ENCODE data around the gene FOXRED1. TPM values are rescaled to one million over a fixed set of nuclear protein-coding genes. Genes with fewer than 3 reads are reported as not detected.

The FOXRED1 gene
- total RNA-seq, 2 donors from 2014 or later = 50.7 to 55.8 TPM

- H3K4me1 ChIP-seq (ENCODE audit: control insufficient read depth, insufficient read depth, low read length) = no peaks in the 10 kb centered on the region
- Mint-ChIP-seq H3K36me3 (ENCODE audit: low read depth) (peaks cover 4% of the 10 kb centered on the region), H3K27ac (peak within 1 kb of the TSS; percentile 83), H3K4me1 (peaks cover 10% of the 10 kb centered on the region), H3K9me3 (no peaks in the 10 kb centered on the region), H3K27me3 (ENCODE audit: insufficient read depth) (peaks cover 1% of the 10 kb centered on the region), H3K4me3 (peak within 1 kb of the TSS; percentile 78)
- peak within 1 kb of the TSS; percentile 87 for H3K4me3 ChIP-seq (ENCODE audit: low read length)
- 1 to 3% methylated on average over 32 to 82 of the region's 82 CpGs for WGBS, 2 experiments (ENCODE audit: insufficient coverage in 1 of 2, insufficient read length in 1 of 2)
- H3K36me3 ChIP-seq (ENCODE audit: control insufficient read depth, insufficient read depth, low read length) = no peaks in the 10 kb centered on the region
- DNase-seq = peak; percentile 84
- H3K27me3 ChIP-seq (ENCODE audit: control insufficient read depth, insufficient read depth, low read length, poor library complexity, severe bottlenecking) = peaks cover 4% of the 10 kb centered on the region
- peak; percentile 63 for TF ChIP-seq CTCF (conservative IDR thresholded peaks at IDR 0.05)
- H3K9ac ChIP-seq (ENCODE audit: extremely low read depth, low read length, poor library complexity, severe bottlenecking) = peak within 1 kb of the TSS; percentile 44
- no peaks in the 10 kb centered on the region for H3K9me3 ChIP-seq (ENCODE audit: control insufficient read depth, low read length)
- no peak within 1 kb of the TSS for H3K27ac ChIP-seq (ENCODE audit: low read depth, low read length)
These were observed 14.0 kb downstream of the FOXRED1 start, which contains the start of gene TIRAP for GRCh38 chr11:126282736-126283591. TIRAP (plus strand) TSS chr11:126283093; CDS start chr11:126290895, 7,802 bp downstream.

- Histone ChIP-seq H3K9ac (ENCODE audit: extremely low read depth, low read length, poor library complexity, severe bottlenecking) (no peak overlapping the region), H3K36me3 (ENCODE audit: control insufficient read depth, insufficient read depth, low read length) (no peaks in the 10 kb centered on the region), H3K4me3 (ENCODE audit: low read length) (no peak overlapping the region), H3K27me3 (ENCODE audit: control insufficient read depth, insufficient read depth, low read length, poor library complexity, severe bottlenecking) (peaks cover 4% of the 10 kb centered on the region), H3K4me1 (ENCODE audit: control insufficient read depth, insufficient read depth, low read length) (no peaks in the 10 kb centered on the region), H3K27ac (ENCODE audit: low read depth, low read length) (no peak overlapping the region), H3K9me3 (ENCODE audit: control insufficient read depth, low read length) (no peaks in the 10 kb centered on the region)
- 92 to 97% methylated on average over 4 to 6 of the region's 6 CpGs for WGBS, 2 experiments (ENCODE audit: insufficient coverage in 1 of 2, insufficient read length in 1 of 2)
- Mint-ChIP-seq H3K4me3 (no peak overlapping the region), H3K9me3 (no peaks in the 10 kb centered on the region), H3K36me3 (ENCODE audit: low read depth) (peaks cover 4% of the 10 kb centered on the region), H3K27me3 (ENCODE audit: insufficient read depth) (peaks cover 1% of the 10 kb centered on the region), H3K27ac (no peak overlapping the region), H3K4me1 (peaks cover 10% of the 10 kb centered on the region)
- no peak for DNase-seq
- TF ChIP-seq CTCF (conservative IDR thresholded peaks at IDR 0.05) = no peak
These were observed 15.9 kb downstream of the FOXRED1 start for GRCh38 chr11:126284829-126285228.

DNA sequence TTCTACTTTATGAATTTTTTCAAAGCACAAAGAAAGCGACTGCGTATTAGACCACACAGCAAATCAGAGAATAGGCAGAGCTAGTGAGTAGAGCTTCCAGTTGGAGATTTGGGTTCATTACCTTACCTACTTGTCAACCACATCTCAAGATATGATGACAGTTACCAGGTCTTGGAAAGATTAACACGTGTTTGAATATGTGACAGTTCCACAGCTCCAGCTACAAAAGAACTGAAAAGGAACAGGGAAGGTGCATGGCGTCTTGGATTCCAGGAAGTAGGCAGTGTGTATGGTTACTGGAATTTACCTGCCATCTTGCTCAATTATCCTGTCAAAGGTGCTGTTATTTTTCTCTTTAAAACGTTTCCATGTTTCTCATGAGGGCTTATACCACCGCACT lies 19.3 kb downstream of the FOXRED1 start:
- H3K36me3 Mint-ChIP-seq (ENCODE audit: low read depth) = peaks cover 10% of the 10 kb centered on the region

More for the DNA sequence above, 19.3 kb downstream of the FOXRED1 start:
- Histone ChIP-seq H3K9me3 (ENCODE audit: control insufficient read depth, low read length) (no peaks in the 10 kb centered on the region), H3K27ac (ENCODE audit: low read depth, low read length) (no peak overlapping the region), H3K9ac (ENCODE audit: extremely low read depth, low read length, poor library complexity, severe bottlenecking) (no peak overlapping the region), H3K27me3 (ENCODE audit: control insufficient read depth, insufficient read depth, low read length, poor library complexity, severe bottlenecking) (no peaks in the 10 kb centered on the region), H3K4me1 (ENCODE audit: control insufficient read depth, insufficient read depth, low read length) (no peaks in the 10 kb centered on the region), H3K36me3 (ENCODE audit: control insufficient read depth, insufficient read depth, low read length) (peaks cover 10% of the 10 kb centered on the region), H3K4me3 (ENCODE audit: low read length) (no peak overlapping the region)
- Mint-ChIP-seq H3K27ac (no peak overlapping the region), H3K4me3 (no peak overlapping the region), H3K4me1 (peaks cover 10% of the 10 kb centered on the region), H3K9me3 (no peaks in the 10 kb centered on the region), H3K27me3 (ENCODE audit: insufficient read depth) (no peaks in the 10 kb centered on the region)
- WGBS, 2 experiments (ENCODE audit: insufficient coverage in 1 of 2, insufficient read length in 1 of 2) = 93 to 94% methylated on average over 4 to 6 of the region's 6 CpGs
- TF ChIP-seq CTCF (conservative IDR thresholded peaks at IDR 0.05) = no peak
- no peak for DNase-seq

All from endodermal cell (in vitro differentiated cells).